ENCODE data around the gene SLC6A15.

DNA sequence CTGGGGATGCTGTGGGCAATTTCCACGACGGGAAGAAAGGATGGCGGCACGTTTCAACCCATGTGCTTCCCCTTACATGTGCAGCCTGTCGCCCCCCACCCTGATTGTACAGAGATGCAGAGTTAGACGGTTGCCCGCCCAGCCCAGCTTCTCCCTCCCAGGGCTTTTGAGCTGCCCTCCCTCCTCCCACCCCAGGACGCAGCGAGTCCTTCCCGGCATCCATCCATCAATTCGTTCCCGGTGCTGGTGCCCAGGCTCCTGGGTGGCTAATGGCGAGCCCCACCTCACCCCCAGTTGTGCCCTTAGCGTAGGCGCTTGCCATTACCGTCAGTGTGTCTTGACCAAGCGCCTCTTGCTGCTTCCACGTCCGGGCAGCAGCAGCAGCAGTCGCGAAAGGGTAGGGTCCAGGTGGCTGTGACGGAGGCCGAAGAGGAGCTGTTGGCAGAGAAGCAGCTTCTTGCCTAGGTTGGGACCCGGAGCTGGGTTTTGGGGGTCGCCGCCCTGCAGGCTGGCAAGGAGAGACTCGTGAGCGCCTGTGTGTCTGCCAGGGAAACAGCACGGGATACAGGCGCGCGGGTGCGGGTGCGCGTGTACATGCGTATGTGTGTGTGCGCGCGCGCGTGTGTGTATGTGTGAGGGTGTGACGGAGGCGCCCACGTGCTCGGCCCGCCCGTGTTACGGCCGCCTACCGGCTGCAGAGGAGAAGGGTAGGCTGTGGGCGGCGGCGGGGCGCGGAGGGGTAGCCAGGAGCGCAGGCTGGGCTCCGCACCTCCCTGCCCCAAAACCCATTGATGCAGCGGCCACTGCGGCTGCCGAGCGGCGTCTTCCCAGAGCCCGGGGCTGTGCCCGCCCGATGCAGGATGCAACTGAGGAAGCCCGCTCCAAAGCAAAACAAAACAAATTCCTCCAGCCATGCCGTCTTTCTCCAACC lies at the start of gene SLC6A15:
- TF ChIP-seq GATA2 (IDR thresholded peaks at IDR 0.05; ENCODE audit: low read depth, low read length) (no peak), GATA3 (IDR thresholded peaks at IDR 0.05; ENCODE audit: low read depth, low read length) (no peak)

All from SH-SY5Y (cell line).